Transverse colon (tissue), 4 donors: ENCODE results near the gene DHFR. TPM values are rescaled to one million over a fixed set of nuclear protein-coding genes. Genes with fewer than 3 reads are reported as not detected.

Experiments used
- DNase-seq: peaks from one replicate; pipeline ENCODE4 v3.0.0-alpha.2; 2019
- H3K27ac ChIP-seq, 4 donors: fragments of 200-600 bp; sonication (generic); 2 replicates each; pipeline ENCODE4 v1.5.1; 2016 to 2018; ENCODE audit warnings: inconsistent platforms in 4 of 4
- H3K27me3 ChIP-seq: fragments of 200-600 bp; sonication (generic); 2 replicates; pipeline ENCODE4 v1.5.1; 2017; ENCODE audit warnings: inconsistent platforms
- H3K36me3 ChIP-seq, 4 donors: fragments of 200-600 bp; sonication (generic); 2 replicates each; pipeline ENCODE4 v1.5.1; 2017 to 2019; ENCODE audit warnings: inconsistent platforms in 4 of 4
- H3K4me1 ChIP-seq, 4 donors: fragments of 200-600 bp; sonication (generic); 2 replicates each; pipeline ENCODE4 v1.5.1; 2017 to 2020; ENCODE audit warnings: inconsistent platforms in 4 of 4
- H3K4me3 ChIP-seq, 4 donors: fragments of 200-600 bp; sonication (generic); 1 replicate in 1 of 4; 2 replicates in 3 of 4; pipeline versions ENCODE4 v1.5.1 to v1.6.1; 2017 to 2019; ENCODE audit warnings: inconsistent platforms in 4 of 4
- H3K9me3 ChIP-seq, 2 donors: fragments of 200-600 bp; sonication (generic); 2 replicates each; pipeline ENCODE4 v1.5.1; 2017 to 2019; ENCODE audit warnings: inconsistent platforms in 2 of 2
- CTCF ChIP-seq, 5 experiments: fragments of 200-600 bp in 3 of 5; fragments of 450-650 bp in 2 of 5; sonication (generic) in 3 of 5; IDR thresholded peaks; 1 replicate in 2 of 5; 2 replicates in 3 of 5; pipeline ENCODE4 v1.5.1; 2016 to 2017; ENCODE audit warnings: antibody characterized with exemption in 5 of 5, inconsistent platforms in 3 of 5, mild to moderate bottlenecking in 2 of 5, moderate library complexity in 1 of 5
- EP300 ChIP-seq: sonication (generic); formaldehyde crosslinking; IDR thresholded peaks from one replicate; pipeline ENCODE4 v1.6.1; 2017; ENCODE audit warnings: antibody characterized with exemption, low read depth
- POLR2A ChIP-seq: fragments of 450-650 bp; IDR thresholded peaks from one replicate; pipeline ENCODE4 v1.6.1; 2016; ENCODE audit warnings: antibody characterized with exemption, mild to moderate bottlenecking, moderate library complexity
- POLR2AphosphoS5 ChIP-seq, 3 donors: sonication (generic); formaldehyde crosslinking; IDR thresholded peaks; one replicate each; pipeline ENCODE4 v1.6.1; 2016; ENCODE audit warnings: antibody characterized with exemption in 3 of 3
- WGBS, 2 donors: methylation state at CpG; one replicate each; pipeline ENCODE4 v1.1.5; 2018; ENCODE audit warnings: low coverage in 1 of 2; 5-methylcytosine and 5-hydroxymethylcytosine counted together
- in situ Hi-C, 4 donors: fragments of 200-750 bp; cut with MboI; loops; one replicate each; pipeline versions ENCODE4 v1.15.0 to v1.15.1; 2017; ENCODE audit warnings: low sequenced_read_pairs in 3 of 4, low pct_ligation_motif_present in 1 of 4, low pct_unique_long_range_greater_than_20kb in 1 of 4
- intact Hi-C: fragments of 100-400 bp; cut with DNase I; formaldehyde crosslinking; loops from one replicate; pipeline ENCODE4 v1.15.1; 2023; ENCODE audit warnings: low total_unique reads
- total RNA-seq, 4 donors: library from RNA; depleted of rRNA; stranded (reverse); fragments of >200 nt; gene quantifications; one replicate each; pipeline ENCODE4 v1.1.0, GENCODE V29; 2016

DHFR gene
- total RNA-seq, 4 donors from 2014 or later: 12.7 to 31.4 (median 26.8) TPM

- Histone ChIP-seq H3K27me3 (no peaks in the 10 kb centered on the region), H3K27ac (no peak overlapping the region), H3K36me3 (no peaks in the 10 kb centered on the region), H3K4me1 (no peaks in the 10 kb centered on the region), H3K4me3 (no peak overlapping the region), H3K9me3 (no peaks in the 10 kb centered on the region)
- DNase-seq: no peak
- 62 to 83% methylated on average over 4 of the region's 4 CpGs for WGBS, 2 donors
- intact Hi-C loops: no loop called here
- no peak for TF ChIP-seq POLR2AphosphoS5 (IDR thresholded peaks at IDR 0.05)
- in situ Hi-C loops: loop anchor here in 3 of 4 donors (10.0 to 25.0 kb wide), 2 partner anchors 498 to 505 kb away; no protein-coding TSS in a partner anchor
These were observed 34.8 kb upstream of the DHFR start for GRCh38 chr5:80689627-80690026.

- H3K27me3 ChIP-seq: no peaks in the 10 kb centered on the region
These were observed 34.1 kb upstream of the DHFR start for GRCh38 chr5:80688648-80689420.

GRCh38 chr5:80686757-80687156 is 32.0 kb upstream of the DHFR start:
- H3K36me3 ChIP-seq: peaks cover 0 to 6% (median under 1%) of the 10 kb centered on the region in 4 donors
- H3K4me3 ChIP-seq: no peak overlapping the region
- H3K4me1 ChIP-seq: no peaks in the 10 kb centered on the region
- no peak overlapping the region for H3K27ac ChIP-seq
- H3K27me3 ChIP-seq: no peaks in the 10 kb centered on the region
- H3K9me3 ChIP-seq: no peaks in the 10 kb centered on the region
- intact Hi-C loops: no loop called here
- TF ChIP-seq CTCF (IDR thresholded peaks at IDR 0.05) (peak in 3 of 5 experiments; percentile 14 to 29 (median 20)), POLR2AphosphoS5 (IDR thresholded peaks at IDR 0.05) (no peak)
- DNase-seq: no peak
- in situ Hi-C loops: loop anchor here in 3 of 4 donors (10.0 to 25.0 kb wide), 2 partner anchors 501 to 508 kb away; no protein-coding TSS in a partner anchor

More at GRCh38 chr5:80688648-80689420, 34.1 kb upstream of the DHFR start:
- TF ChIP-seq POLR2AphosphoS5 (IDR thresholded peaks at IDR 0.05) (no peak), CTCF (IDR thresholded peaks at IDR 0.05) (no peak), EP300 (no peak), POLR2A (no peak)
- WGBS, 2 donors: 55 to 74% methylated on average over 4 of the region's 4 CpGs
- intact Hi-C loops: no loop called here
- DNase-seq: no peak
- no peaks in the 10 kb centered on the region for H3K9me3 ChIP-seq
- no peak overlapping the region for H3K27ac ChIP-seq
- H3K4me3 ChIP-seq: no peak overlapping the region
- in situ Hi-C loops: loop anchor here in 3 of 4 donors (10.0 to 25.0 kb wide), 2 partner anchors 498 to 506 kb away; no protein-coding TSS in a partner anchor
- peaks cover 0 to 1% (median 0%) of the 10 kb centered on the region in 4 donors for H3K36me3 ChIP-seq
- no peaks in the 10 kb centered on the region for H3K4me1 ChIP-seq

GRCh38 chr5:80676706-80677105 is 21.9 kb upstream of the DHFR start:
- Histone ChIP-seq H3K4me3 (no peak overlapping the region), H3K4me1 (no peaks in the 10 kb centered on the region), H3K9me3 (no peaks in the 10 kb centered on the region), H3K36me3 (peaks cover 0 to 47% (median 4%) of the 10 kb centered on the region in 4 donors), H3K27me3 (no peaks in the 10 kb centered on the region), H3K27ac (no peak overlapping the region)
- in situ Hi-C loops (loop anchor here in 2 of 4 donors (10.0 to 25.0 kb wide), 2 partner anchors 192 to 511 kb away; partner anchors contain the start of gene FAM151B (in 1 of the 2)), intact Hi-C loops (no loop called here)
- 60 to 64% methylated on average over 6 of the region's 6 CpGs for WGBS, 2 donors
- DNase-seq: no peak
- TF ChIP-seq POLR2AphosphoS5 (IDR thresholded peaks at IDR 0.05) (no peak), POLR2A (no peak), CTCF (IDR thresholded peaks at IDR 0.05) (no peak), EP300 (no peak)
